Daoy (cell line): Measurements from ENCODE around the gene DLL3. TPM values are rescaled to one million over a fixed set of nuclear protein-coding genes. Genes with fewer than 3 reads are reported as not detected.

Source experiments
- DNase-seq: peaks from one replicate; pipeline ENCODE4 v3.0.0-alpha.2; 2015; ENCODE audit warnings: low read depth
- total RNA-seq: library from RNA; depleted of rRNA; stranded (reverse); fragments of >200 nt; shearing (Covaris generic); gene quantifications from 2 replicates; pipeline ENCODE4 v1.2.3, GENCODE V29; 2014

The DLL3 gene
- total RNA-seq, 1 experiment from 2014 or later: 5.0 TPM

GRCh38 chr19:39516270-39516669 is 17.5 kb downstream of the DLL3 start:
- no peak for DNase-seq

- no peak for DNase-seq
Measured at GRCh38 chr19:39517432-39517831, 18.7 kb downstream of the DLL3 start.

- DNase-seq: no peak
Measured at GRCh38 chr19:39518458-39518857, 19.7 kb downstream of the DLL3 start.

GRCh38 chr19:39518975-39519374 is 20.2 kb downstream of the DLL3 start:
- no peak for DNase-seq

GRCh38 chr19:39520541-39521484 is 22.1 kb downstream of the DLL3 start:
- DNase-seq: no peak

GRCh38 chr19:39524495-39524894 is 25.7 kb downstream of the DLL3 start:
- DNase-seq: no peak

- no peak for DNase-seq
Measured at GRCh38 chr19:39525205-39525604, 26.5 kb downstream of the DLL3 start.

- no peak for DNase-seq
Measured at GRCh38 chr19:39531834-39532232, 33.1 kb downstream of the DLL3 start.

- peak; percentile 98 for DNase-seq
Measured at GRCh38 chr19:39532233-39533002, 33.7 kb downstream of the DLL3 start, which contains the start of gene EID2B. TSS of gene EID2B (minus strand) at chr19:39532852. CDS start at chr19:39532802, 50 bp downstream.

- DNase-seq: no peak
Measured at GRCh38 chr19:39533003-39533512, 34.3 kb downstream of the DLL3 start.

- DNase-seq: no peak
Measured at GRCh38 chr19:39533791-39534190, 35.0 kb downstream of the DLL3 start.

- DNase-seq: no peak
Measured at GRCh38 chr19:39539165-39539517, 40.4 kb downstream of the DLL3 start.

- peak; percentile 96 for DNase-seq
Measured at GRCh38 chr19:39539518-39540332, 41.0 kb downstream of the DLL3 start, which contains the start of gene EID2. TSS of gene EID2 (minus strand) at chr19:39540161. CDS start at chr19:39540079, 82 bp downstream.

GRCh38 chr19:39540333-39540673 is 41.6 kb downstream of the DLL3 start:
- no peak for DNase-seq

- no peak for DNase-seq
Measured at GRCh38 chr19:39542206-39542605, 43.5 kb downstream of the DLL3 start.

GRCh38 chr19:39543477-39543857 is 44.7 kb downstream of the DLL3 start:
- no peak for DNase-seq

- DNase-seq: peak; percentile 72
Measured at GRCh38 chr19:39544226-39544903, 45.6 kb downstream of the DLL3 start.

- DNase-seq: no peak
Measured at GRCh38 chr19:39544911-39545310, 46.2 kb downstream of the DLL3 start.

GRCh38 chr19:39546599-39546998 is 47.9 kb downstream of the DLL3 start:
- peak; percentile 25 for DNase-seq

- no peak for DNase-seq
Measured at GRCh38 chr19:39550197-39550596, 51.5 kb downstream of the DLL3 start.

- DNase-seq: no peak
Measured at GRCh38 chr19:39553082-39553652, 54.4 kb downstream of the DLL3 start.
